HT-29 (cell line): ENCODE data around the gene RAB18. TPM values are rescaled to one million over a fixed set of nuclear protein-coding genes. Genes with fewer than 3 reads are reported as not detected.
"Not testable (repeated sequence)": the region's sequence is repeated elsewhere in the genome, so short reads cannot be mapped to it uniquely, and the experiment has no call there.

Experiments
- DNase-seq: peaks from one replicate; pipeline ENCODE4 v3.0.0-alpha.2; 2015; ENCODE audit warnings: low spot score
- total RNA-seq: library from RNA; depleted of rRNA; stranded (reverse); fragments of >200 nt; shearing (Covaris generic); gene quantifications from 2 replicates; pipeline ENCODE4 v1.2.3, GENCODE V29; 2014

RAB18 gene
- total RNA-seq, 1 experiment from 2014 or later = 12.7 TPM

- DNase-seq = no peak
These were observed 830 bp downstream of the RAB18 start for GRCh38 chr10:27504808-27505460.

DNA sequence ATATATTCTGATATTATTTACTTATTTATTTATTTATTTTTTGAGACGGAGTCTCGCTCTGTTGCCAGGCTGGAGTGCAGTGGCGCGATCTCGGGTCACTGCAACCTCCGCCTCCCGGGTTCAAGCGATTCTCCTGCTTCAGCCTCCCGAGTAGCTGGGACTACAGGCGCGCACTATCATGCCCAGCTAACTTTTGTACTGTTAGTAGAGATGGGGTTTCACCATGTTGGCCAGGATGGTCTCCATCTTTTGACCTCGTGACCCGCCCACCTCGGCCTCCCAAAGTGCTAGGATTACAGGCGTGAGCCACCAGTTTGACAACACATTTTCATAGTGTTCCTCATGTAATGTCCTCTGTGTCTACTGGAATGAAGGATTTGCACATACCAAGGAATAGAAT is 1.4 kb downstream of the RAB18 start:
- DNase-seq = not testable (repeated sequence)

- DNase-seq = no peak
These were observed 2.2 kb downstream of the RAB18 start for GRCh38 chr10:27506280-27506679.

DNA sequence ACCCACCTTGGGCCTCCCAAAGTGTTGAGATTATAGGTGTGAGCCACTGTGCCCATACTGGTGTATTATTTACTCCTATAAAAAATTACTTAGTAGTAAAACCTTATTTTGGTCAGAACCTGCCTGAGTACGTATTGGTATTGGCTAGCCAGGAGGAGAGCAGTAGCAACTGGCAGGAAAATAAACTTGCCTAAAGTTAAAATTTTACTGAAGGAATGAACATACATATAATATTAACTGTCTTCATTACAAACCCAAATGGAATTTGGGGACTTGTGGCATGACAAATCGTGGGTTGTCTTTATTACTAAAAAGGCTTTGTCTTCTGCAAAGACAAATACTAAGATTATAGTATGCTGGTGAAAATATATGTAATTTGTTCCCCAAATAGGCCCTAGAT is 8.4 kb downstream of the RAB18 start:
- DNase-seq = no peak

GRCh38 chr10:27513451-27514191 is 9.5 kb downstream of the RAB18 start:
- no peak for DNase-seq

- no peak for DNase-seq
These were observed 10.1 kb downstream of the RAB18 start for GRCh38 chr10:27514243-27514642.

- DNase-seq = no peak
These were observed 14.2 kb downstream of the RAB18 start for GRCh38 chr10:27518261-27518660.

GRCh38 chr10:27525819-27526218 is 21.7 kb downstream of the RAB18 start:
- DNase-seq = no peak

GRCh38 chr10:27526242-27526641 is 22.1 kb downstream of the RAB18 start:
- DNase-seq = no peak

DNA sequence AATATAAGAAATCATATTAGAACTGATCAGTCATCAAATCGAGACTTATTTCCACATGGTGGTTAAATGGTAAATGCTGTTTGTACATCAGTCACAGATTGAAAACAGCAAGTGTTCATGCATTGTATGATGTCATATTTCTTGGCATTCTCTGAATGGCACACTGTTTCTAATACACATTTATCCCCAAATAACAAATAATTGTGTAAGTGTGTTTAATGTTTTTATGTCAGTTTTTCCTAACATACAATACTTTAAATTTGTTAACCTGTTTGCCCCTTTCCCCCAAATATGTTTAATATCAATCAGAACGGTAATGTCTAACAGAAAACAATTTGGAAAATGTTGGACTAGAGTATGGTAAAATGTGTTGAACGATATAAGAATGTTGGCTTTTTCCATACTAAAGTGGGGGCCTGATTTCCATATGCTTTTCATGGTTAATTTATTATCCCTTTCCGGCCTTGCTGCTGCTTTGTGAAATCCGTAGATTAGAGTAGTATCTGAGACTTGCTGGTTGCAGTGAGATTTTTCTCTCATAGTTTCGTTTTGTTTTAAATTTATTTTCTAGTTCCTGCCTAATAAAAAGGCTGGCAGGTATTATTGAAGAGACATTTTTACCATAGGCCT is 23.7 kb downstream of the RAB18 start:
- DNase-seq = no peak

DNA sequence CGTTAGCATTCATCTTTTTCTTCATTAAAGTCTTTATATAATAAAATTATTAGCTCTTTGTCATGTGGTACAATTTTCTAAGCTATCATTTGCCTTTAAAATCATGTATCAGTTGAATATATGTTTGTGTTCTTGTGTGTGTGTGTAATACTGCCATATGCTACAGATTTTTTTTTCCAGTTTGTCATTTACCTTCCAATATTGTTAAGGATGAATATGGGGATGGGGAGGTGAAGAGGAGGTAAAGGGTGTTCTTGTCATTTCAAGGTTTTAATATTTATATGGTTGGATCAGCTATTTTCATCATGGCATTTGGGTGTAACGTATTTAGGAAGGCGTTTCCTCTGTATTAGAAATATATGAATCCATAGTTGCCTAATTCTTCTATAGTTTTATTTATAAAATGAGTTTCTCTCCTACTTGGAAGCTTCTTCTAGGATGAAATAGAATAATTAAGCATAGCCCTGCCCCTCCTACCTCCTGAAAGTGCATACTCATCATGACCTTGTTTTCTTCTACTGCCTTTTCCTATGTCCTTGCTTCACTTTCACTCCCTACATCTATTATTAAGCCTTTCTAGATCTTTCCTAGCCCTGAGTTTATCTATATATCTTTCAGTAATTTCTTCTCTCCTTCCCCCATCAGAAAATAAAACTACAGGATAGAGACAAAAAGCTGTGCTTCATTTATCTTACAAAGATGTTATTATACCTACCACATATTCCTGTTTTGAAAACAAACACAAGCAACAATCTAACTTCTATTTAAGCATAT is 25.1 kb downstream of the RAB18 start:
- no peak for DNase-seq

DNA sequence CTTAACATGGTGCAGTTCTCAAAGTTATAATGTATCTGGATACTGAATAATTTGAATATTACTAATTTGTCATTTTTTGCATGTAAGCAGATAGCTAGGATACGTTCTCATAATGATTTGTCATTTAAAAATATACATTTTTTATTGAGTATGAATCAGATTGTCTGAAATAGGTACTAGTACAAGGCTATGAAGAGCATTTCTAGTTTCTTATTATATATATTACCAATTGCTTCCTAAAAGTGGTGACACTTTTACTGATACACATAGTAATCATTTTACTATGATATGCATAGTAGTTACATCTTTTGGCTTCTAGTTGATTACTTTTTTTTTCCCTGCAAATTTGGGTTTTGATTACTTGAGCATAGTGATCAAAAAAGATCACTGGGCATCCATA is 26.4 kb downstream of the RAB18 start:
- DNase-seq = no peak

DNA sequence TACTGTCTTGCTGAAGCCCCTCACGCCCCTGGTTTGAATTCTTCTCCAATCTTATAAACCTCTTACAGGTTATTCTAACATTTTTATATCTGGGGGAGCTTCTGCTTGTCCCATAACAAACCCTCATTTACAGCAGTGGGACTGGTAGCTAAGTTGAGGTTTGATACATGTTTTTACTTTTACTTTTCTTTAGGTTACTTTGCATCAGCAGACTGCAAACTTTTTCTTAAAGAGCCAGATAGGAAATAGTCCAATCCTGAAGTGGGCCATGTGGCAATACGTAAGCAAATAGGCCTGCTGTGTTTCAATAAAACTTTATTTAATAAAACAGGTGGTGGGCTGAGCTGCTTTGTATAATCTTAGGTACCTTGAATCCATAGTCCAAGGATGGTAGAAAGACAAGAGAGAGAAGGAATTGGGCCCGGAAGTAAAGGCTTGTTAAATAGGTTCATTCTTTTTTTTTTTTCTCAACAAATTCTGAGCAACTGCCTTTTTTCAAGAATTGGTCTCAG is 27.3 kb downstream of the RAB18 start:
- DNase-seq = no peak

DNA sequence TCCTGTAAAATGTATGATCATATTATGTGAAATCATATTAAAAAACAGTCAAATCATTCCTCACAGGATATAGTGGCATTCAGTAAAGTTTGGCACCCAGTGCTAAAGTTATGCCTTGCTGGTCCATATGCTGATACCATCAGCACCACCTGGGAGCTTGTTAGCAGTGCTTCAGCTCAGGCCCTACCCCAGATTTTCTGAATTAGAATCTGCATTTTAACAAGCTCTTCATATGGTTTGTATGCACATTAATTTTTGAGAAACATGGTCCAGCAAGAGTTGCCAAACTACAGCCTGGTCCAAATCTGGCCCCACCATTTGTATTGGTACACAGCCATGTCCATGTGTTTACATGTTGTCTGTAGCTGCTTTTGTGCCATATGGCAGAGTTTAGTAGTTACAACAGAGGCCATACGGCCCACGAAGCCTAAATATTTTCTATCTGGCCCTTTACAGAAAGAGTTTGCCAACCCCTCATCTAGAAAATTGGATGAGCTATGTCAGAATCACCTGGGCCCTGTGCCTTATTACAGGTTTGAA is 30.1 kb downstream of the RAB18 start:
- no peak for DNase-seq

GRCh38 chr10:27535317-27535716 is 31.2 kb downstream of the RAB18 start:
- no peak for DNase-seq

- DNase-seq = no peak
These were observed 32.3 kb downstream of the RAB18 start for GRCh38 chr10:27536437-27536836.

DNA sequence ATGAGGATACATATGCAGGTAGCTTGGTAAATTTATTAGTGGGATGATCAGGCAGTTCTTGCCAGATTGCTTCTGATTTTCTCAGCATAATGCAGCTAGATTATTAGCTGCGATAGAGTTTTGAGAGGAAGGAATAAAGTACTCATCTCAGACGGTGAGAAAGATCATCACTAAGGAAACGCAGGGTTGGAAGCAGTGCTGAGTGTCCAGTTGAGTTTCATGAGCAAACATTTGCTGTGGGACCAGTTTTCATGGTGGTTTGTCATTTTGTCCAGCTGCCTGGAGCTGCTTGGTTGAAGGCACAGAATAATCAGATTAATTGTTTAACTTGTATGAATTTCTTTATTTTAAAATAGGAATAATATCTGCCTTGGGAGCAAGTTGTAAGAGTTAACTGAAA is 33.1 kb downstream of the RAB18 start:
- no peak for DNase-seq

DNA sequence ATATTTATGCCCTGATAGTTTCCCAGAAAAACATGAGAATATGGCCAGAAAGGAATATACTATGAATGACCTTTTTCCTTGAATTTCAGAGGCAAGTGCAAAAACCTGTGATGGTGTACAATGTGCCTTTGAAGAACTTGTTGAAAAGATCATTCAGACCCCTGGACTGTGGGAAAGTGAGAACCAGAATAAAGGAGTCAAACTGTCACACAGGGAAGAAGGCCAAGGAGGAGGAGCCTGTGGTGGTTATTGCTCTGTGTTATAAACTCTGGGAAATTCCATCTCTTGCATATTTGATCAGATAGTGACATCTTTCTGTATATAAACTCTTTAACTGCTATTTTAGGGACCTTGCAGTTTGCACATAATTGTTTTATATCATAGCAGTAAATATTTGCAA is 33.7 kb downstream of the RAB18 start:
- no peak for DNase-seq

DNA sequence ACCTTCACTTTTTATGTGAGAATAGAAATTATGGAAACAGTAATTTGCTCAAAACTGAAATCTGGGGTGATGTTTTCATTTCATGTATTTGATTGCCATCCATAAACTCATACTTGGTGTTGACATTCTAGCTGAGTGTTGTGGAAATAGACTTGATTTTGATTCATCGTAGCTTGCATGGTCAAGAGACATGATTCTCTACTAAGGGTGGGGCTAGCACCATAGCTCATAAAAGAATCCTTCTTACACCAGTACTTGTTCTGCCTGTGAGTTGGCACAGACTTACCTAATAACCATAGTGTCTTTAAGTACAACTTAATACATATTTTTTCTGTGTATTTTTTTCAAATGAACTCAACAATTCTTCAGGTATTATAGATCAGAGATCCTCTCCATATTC is 36.6 kb downstream of the RAB18 start:
- DNase-seq = no peak

- no peak for DNase-seq
These were observed 38.0 kb downstream of the RAB18 start for GRCh38 chr10:27541796-27542729.

DNA sequence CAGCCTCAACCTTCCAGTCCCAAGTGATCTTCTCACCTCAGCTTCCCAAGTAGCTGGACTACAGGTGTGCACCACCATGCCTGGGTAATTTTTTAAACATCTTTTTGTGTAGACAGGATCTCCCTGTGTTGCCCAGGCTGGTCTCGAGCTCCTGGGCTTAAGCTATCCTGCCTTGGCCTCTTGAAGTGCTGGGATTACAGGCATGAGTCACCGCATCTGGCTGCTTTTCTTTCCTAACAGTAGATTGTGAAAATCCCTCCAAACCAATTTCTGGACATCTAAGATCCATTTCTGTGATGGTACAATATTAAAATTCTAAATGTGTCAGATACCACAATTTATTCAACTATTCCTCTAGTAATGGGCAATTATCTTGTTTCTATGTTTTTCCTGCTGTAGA is 38.7 kb downstream of the RAB18 start:
- DNase-seq = no peak
